ENCODE results near the gene LINC01488.

Gene LINC01488

DNA sequence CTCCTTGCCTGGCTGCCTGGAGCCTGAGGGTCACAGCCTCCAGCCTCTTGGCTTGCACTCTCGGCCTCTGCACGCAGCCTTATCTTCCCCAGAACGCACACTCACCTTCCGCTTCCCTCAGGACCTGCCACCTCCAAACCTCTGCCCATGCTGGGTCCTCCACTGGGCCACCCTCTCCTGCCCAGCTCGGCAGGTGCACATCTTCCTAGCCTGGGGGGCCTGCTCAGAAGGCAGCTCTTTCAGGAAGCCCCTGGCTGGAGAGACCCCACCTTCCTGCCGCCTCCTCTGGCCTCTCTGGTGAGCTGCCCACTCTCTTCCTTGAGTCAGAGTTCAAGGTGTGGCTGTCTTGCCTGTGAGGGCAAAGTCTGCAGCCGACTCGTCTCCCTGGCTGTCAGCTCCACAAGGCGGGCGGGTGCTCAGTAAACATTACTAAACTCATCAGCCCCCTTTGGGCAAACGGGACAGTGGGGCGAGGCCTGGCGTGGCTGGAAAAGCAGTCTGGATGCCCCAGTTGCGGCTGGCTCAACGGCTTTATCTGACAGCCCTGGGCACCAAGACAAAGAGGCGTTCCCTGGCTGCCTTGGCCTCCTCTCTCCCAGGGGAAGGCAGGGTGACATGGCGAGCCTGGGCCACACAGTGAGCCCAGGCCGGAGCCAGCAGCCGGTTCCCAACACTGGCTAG lies 1.7 kb upstream of the LINC01488 start:
- no peak for DNase-seq (ENCODE audit: low read depth)

DNA sequence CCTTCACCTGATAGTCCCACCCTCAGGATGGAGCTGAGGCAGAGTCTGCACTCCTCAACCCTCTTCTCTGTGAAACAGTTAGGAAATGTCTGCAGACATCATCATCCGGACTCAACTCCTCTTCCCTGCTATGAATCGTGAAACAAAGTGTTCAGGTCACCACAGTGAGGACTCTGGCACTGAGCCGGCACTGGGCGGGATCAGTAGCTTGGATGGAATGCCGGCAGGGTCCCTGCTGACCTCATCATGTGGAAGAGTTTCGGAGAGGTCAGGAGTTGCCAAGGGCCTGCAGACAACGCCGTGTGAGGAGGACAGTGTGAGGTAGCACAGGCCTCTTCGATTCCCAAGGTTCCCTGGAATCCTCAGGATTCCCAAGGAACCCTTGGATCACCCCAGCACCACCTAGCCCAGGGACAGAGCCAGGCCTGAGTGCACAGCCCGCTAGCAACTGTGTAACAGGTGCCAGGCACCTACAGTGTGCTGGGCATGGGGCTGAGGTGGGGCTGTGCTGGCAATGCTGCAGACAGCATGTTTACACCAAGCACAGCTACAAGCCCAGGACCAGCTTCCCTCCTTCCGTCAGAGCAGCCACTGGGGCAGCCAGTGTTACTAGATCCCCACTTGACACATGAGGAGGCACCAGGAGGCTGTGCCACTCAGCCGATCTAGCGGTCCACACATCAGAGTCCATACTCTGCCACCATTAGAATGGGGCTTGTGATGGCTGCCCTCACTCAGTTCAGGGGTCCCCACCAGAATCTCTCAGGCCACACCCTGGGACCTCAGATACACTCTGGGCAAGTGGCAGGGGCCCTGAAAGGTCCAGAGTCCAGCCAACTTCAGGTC lies 693 bp upstream of the LINC01488 start:
- DNase-seq (ENCODE audit: low read depth): no peak

DNA sequence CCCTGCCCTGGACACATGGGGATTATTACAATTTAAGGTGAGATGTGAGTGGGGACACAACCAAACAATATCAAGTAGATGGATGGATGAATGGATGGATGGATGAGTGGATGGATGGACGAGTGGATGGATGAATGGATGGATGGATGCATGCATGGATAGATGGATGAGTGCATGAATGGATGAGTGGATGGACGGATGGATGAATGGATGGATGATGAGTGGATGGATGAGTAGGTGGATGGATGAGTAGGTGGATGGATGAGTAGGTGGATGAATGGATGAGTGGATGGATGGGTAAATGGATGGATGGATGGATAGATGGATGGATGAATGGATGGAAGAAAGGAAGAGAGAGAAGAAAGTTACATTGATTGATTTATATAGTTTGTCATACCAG lies 859 bp downstream of the LINC01488 start:
- DNase-seq (ENCODE audit: low read depth): no peak

DNA sequence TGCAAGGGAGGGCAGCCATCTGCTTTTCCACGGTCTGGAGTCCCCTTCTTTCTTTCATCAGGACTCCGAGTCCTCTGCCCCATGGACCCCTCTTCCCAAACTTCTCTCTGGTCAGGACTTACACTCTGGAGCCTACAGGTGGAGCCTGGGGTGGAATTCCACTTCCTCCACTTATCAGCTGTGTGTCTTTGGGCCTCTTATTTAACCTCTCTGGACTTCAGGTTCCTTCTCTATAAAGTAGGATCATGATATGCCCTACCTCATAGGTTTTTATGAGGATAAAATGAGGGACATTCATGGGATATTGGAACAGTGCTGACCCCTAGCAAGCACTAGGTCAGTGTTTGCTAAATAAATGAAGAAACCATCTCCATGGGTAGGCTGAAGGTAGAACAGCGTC lies 1.7 kb downstream of the LINC01488 start:
- DNase-seq (ENCODE audit: low read depth): no peak

DNA sequence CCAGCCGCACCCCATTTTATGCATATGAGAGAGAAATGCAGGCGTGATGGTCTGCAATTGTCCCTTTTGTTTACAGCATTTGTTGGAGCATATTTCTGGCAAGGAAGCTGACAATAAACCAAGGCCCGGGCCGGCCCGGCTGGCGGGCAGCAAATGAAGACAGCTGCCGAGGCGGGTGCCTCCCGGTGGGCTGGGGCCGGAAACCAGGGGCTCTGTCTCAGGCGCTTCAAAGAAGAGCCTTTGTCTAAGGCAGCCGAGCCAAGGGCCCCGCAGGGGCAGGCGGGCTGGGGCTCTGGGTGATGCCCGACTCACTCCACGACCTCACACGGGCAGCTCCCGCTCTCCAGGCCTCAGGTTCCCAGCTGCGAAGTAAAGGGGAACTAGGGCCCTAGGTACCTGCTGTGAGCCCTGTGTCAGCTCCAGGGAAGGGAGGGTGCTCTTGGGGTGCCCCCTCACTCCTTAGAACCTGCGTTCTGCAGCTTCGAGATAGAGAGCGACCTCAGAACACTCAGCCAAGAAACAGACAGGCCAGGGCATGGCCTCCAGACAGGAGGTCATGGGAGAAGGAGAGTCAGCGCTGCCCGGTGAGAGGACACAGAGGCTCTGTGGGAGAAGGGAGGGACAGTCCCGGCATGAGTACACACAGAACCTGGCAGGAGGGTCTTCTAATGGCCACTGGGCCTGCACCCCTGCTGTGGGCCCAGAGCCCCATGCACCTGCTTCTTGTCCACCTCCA lies 2.4 kb downstream of the LINC01488 start:
- no peak for DNase-seq (ENCODE audit: low read depth)

DNA sequence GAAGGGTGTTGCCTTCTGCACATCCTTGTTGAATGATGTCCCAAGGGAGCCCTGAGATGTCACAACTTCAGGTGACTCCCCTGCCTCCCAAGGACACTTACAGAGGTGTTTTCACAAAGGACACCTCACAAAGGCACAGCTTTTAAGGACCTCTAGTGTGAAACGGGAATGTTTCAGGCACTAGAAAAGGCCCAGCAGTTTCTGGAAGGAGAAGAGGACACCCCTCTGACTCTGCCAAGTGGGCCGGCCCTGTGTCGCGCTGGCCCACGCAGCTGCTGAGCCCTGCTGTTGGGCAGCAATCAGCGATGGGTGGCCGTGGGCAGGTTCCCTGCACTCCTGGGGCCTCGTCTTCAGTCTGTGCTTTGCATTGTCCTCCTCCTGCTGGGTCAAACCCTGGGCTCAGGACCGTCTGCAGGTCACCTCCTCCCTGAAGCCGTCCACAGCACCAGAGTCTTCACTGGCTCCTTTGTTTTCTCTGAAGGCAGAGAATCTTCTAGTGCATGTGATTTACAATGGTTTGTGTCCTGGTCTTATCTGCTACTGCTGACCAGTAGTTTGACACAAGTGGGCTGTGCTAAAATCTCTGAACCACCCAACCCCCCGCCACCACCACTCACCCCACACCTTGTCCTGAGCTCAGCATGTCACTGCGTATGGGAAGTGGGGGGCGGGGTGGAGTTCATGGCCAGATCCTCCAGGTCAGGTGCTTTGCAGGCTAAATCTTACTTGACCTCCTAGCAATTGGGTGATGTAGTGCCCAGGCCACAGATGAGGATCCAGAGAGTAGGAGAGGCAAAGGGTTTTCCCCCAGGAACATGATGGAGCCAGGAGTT lies 3.2 kb downstream of the LINC01488 start:
- DNase-seq (ENCODE audit: low read depth): no peak

DNA sequence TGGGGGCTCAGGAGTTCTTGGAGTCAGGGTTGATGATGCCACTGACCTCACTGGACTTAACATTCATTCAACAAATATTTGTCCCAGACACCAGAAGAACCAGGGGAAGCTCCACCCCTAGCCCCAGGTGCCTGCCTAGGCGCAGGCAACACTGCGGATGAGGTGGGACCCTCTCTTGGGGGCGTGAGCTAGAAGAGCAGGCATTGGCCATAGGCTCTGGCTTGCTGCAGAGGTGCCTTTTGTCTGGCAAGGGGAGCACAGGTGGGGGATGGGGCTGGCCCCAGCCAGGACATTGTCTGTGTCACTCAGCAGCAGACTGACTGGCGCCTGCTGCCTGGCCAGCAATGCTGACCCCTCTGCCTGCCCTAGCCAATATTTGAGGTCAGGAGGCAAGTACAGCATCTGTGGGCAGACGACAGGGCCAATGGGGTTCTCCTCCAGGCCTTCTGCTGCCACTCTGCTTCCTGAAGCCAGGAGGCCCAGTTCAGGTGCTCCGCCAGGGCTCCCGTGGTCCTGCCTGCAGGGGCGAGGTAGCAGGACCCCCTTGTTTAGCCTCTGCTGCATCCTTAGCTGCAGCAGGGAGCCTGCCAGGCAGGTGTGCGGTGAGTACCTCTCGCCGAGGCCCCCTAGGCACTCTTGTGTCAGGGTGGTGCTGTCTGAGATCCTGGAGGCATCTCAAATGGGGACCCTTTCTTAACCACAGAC lies 4.0 kb downstream of the LINC01488 start:
- DNase-seq (ENCODE audit: low read depth): no peak

DNA sequence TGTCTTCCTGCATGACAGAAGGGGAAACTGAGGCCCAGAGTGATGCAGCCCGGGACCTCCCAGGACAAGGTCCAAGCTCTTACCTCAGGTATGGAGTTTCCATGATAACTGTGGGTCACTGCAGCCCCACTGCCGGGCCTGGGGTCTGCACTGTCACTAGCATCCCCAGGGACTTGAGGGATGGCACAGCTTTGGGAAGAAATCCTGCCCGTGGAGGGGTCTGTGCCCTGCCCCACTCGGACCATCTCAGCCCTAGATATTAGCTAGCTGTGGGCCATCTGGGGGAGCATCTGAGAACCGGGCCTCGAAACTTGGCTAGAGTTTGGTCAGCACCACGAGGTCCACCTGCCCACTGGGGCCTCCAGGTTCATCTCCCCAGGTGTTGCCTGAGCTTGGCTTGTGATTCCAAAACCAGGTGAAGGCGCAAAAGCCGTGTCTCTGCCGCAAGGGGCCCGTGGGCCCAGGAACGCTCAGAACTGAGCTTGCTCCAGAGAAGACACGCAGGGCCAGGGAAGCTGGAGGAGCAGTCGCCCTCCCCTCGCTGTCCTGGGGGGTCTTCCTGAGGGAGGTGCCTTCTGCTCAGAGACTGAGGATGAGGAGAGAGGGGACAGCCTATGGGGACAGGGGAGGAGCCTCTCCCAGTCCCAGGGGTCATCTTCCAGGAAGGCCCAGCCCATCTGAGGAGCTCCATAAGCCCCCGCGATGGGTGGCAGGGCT lies 4.8 kb downstream of the LINC01488 start:
- no peak for DNase-seq (ENCODE audit: low read depth)

DNA sequence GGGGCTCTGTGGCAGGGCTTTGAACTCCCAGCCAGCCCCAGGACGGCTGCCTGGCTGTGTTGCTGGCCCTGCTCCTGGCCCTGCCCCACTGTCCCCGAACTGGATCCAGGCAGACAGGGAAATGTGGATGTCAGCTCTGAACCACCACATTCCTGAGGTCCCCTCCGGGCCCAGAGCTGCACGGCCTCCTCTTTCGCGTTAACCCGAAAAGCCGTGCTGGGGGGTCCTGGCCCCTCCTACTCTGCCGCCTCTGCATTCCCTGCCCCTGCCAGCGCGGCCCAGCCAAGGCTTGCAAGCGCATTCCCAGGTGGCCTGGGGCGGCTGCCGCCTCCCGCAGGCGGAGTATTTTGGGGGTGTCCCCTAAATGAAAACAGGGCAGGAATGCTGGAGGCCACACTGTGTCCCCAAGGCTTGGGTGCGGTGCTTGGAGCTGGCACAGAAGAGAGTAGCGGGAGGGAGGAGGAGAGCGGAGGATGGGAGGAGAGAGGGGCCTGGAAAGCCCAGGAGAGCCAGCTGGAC lies 5.4 kb downstream of the LINC01488 start:
- no peak for DNase-seq (ENCODE audit: low read depth)

DNA sequence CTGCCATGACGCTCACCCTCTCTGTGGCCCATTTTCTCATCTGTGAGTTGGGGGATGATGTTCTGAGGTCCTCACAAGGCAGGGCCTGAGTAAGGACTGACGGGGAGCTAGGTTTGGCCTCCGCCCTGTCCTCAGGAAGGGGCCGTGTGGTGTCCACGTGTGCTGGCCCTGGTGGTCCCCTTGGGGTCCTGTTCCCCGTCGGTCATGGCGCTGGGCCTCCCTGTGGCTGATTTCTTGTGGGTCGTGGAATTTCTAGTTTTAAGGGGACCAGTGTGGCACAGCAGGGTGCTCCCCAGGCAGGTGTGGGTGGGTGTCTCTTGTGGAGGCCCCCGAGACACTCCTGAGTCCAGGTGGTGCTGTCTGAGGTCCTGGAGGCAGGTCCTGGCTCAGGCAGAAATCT lies 5.9 kb downstream of the LINC01488 start:
- DNase-seq (ENCODE audit: low read depth): no peak

DNA sequence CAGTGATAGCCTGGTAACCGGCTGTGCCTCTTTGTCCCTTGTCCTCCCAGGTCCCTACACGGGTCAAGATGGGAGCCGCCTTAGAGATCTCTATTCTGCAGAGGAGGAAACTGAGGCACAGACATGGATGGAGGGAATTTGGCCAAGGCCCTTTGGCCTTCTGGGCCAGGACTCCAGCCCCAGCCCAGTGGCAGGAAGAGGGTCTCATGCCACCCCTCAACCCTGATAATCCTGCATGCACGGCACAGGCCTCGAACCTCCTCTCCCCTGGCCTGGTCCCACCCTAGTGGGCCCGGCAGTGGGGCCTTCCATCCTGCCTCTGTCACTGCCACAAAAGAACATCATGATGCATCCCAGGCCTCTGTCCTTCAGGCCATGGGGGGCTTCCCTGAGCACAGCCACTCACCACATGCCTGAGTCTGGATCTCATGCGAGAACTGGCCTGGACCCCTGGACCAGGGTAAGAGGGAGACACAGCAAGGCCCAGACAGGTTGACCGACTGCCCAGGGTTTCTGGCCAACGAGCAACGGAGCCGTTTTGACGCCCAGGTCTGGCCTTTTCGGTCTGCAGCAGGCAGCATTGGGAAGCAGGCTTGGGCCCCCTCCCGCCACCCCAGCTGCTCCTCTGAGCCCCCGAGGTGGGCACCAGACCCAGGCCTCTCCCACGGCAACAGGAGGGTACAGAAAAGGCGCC lies 6.5 kb downstream of the LINC01488 start:
- DNase-seq (ENCODE audit: low read depth): no peak

DNA sequence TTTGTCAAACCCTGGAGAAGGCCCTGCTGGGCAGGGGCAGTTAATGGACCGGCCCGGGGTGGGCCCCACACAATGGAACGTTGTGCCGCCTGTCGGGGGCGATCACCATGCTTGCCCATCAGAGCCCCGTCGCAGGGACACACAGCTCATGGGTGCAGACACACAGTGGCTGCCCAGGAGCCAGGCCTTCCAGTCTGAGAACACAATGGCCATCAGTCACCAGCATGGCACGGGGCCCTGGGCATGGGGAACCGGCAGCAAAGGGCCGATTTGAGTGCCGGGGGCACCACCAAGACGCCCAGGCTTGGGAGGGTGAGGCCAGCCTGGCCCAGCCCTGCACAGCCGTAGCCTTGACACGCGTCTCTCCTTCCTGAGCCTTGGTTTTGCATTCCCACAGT lies 7.1 kb downstream of the LINC01488 start:
- no peak for DNase-seq (ENCODE audit: low read depth)

DNA sequence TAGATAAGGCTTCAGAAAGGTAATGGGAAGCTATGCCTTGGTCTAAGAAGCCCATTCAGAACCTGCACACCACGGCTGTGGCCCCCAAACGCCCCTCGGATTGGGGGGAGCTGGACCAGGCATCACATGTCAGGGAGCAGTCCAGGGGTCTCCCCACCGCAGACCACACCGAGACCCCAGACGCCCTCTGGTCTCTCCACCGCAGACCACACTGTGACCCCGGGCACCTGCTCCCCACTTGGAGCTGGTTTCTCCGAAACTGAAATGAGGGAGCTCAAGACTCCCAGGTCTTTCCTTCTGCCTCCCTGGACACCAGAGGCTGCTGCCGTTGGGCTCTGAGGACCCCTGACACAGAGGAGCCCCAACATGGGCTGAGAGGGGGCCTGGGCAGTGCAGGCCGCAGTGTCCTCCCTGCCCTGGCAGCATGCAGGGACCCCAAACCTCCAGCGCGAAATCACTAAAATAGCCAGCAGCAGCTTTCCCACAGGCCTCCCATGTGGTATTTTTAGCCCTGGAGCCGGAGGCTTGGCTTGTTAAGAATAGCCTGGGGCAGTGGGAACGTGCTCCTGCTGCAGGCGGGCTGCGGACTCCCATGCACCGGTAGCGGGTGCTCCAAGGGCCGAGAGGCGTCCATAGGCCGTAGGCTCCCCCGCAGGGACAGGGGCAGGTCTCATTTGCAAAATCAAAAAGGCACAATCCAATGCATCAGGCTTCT lies 7.7 kb downstream of the LINC01488 start:
- DNase-seq (ENCODE audit: low read depth): no peak

DNA sequence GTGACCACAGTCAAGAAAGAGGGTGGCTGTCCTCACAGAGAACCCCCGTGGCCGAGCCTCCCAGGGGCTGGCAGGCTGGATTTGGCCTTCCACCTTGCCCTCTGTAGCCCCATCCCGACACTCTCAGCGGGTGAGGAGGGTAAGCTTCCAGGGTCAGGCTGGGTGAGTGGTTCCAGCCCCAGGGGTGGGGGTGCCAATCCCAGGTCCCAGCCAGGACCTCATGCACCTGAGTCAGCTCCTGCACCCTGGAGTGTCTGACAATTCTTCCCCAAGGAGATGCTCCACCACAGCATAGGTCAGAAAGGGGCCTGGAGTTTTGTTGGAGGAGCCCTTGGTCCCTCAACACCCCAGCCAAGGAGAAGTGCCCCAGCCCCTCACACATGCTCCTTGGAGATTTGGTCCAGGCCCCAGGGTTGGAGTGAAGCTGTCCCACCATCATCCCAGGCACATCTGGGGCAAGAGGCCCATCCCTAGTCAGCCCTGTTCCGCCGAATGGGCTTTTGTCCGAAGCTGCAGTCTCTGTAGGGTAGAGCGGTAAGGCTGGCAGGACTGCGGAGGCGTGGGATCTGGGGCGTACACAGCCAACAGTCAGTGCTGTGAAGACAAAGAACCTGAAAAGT lies 8.4 kb downstream of the LINC01488 start:
- no peak for DNase-seq (ENCODE audit: low read depth)

DNA sequence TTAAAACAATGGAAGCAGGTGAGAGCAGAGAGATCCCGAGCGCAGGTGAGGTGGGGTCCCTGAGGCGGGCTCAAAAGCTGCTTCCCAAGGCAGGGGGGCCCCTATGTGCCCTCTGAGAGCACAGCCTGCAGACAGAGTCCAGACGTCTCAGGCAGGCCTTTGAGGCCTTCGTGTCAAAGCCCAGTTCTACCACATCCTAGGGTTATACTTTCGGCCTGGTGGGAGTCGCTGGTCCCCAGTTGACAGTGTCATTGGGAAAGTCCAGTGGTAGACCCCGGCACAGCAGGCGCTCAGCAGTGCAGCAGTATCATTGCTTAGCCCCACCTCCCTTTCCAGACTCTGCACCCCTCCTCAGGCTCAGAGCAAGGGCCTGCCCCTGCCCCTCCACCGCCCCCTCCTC lies 9.1 kb downstream of the LINC01488 start:
- DNase-seq (ENCODE audit: low read depth): no peak

DNA sequence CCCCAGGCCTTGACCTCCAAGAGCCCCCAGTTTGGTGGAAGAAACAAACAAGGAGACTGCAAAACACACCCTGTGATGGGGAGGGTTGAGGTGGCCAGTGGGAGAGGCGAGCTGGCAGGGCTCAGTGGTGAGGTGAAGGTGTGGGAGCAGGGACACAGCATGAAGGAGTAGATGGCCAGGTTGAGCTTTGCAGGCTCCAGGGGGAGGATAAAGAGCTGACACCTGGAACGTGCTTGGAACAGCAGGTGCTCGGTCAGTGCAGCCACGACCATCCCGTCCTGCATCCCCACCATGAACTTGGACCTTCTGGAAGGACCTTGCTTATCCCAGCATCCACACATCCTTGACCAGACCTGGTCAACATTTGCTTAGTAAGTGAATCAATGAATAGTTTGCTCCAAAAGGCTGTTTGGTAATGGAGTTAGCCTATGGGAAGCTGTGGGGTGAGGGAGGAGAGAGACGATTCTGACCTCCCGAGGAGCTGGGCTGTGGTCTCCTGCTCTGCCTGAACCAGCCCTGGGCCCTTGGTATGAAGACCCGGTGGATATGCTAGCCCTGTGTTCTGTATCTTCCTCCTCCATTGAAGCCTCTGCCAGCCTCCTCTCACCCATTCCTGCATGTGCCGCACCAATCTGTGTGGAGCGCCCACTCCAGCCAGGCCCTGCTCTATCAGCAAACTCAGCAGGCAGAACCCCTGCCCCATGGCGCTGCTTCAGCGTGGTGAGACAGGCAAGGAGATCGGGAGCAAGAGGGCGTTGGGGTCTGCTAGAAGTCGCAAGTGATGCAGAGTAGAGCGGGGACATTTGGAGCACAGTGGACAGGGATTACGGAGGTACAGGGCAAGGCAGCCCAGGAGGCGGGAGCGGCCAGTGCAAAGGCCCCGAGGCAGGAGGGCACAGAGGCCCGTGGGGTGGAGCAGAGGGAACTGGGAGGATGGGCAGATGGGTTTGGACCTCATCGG lies 9.9 kb downstream of the LINC01488 start:
- no peak for DNase-seq (ENCODE audit: low read depth)

DNA sequence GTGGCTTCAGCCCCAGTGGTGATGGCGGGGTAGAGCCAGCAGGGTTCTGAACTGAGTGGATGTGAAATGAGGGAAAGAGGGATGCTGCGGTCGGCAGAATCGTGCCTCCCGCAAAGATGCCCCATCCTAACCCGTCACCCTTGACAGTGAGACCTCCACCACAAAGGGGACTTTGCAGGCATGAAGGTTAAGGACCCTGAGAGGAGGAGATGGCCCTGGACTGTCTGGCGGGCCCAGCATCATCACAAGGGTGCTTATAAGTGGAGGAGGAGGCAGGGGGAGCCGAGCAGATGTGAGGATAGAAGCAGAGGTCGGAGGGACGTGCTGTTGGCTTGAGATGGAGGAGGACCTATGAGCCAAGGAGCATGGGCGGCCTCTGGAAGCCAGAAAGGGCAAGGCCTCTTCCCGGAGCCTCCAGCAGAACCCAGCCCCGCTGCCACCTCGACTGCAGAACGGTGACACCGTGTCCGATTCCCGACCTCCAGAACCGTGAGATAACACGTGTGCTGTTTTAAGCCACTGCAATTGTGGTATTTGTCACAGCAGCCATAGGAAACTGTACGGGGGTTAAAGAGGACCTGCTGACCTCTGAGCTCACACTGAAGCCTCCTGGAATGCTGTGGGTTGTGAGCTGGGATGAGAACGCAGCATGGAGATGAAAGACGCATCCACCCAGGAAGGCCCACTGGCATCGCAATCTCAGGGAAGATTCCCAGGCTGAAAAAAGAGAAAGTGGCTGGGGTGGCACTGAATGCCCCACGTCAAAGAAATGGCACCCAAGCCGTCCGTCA lies 10.9 kb downstream of the LINC01488 start:
- no peak for DNase-seq (ENCODE audit: low read depth)
